A673 (cell line): ENCODE results near the gene PAQR8.

Experiments used
- CTCF ChIP-seq: fragments of 300-800, 200-600 bp; sonication (generic); conservative IDR thresholded peaks from 2 replicates; pipeline ENCODE4 v1.5.1; 2017; ENCODE audit warnings: low read depth, mild to moderate bottlenecking, antibody characterized with exemption, low read length, moderate library complexity, mixed read lengths
- EZH2 ChIP-seq: fragments of 200-600 bp; sonication (generic); IDR thresholded peaks from 2 replicates; pipeline ENCODE4 v1.6.1; 2017; ENCODE audit warnings: borderline replicate concordance, low read depth, mild to moderate bottlenecking, mixed read lengths, antibody characterized with exemption, low read length; ENCODE audit not compliant: poor library complexity, severe bottlenecking

GRCh38 chr6:52393780-52394179 lies 31.8 kb downstream of the PAQR8 start:
- no peak for TF ChIP-seq CTCF
- no peak for TF ChIP-seq EZH2
